SK-N-SH treated with all-trans-retinoic acid at 6 μM for 48 hours (cell line): ENCODE results near the gene ATXN7.
A peak's percentile ranks its signal among the peaks of the same experiment; 100 is the strongest.

Source experiments
- ATAC-seq: fragments of 200-7000 bp; cut with Tn5 transposase; 3 replicates; pipeline ENCODE4 v1.9.1; 2020; ENCODE audit warnings: mild to moderate bottlenecking, moderate library complexity
- ARNTL ChIP-seq: fragments of 450-650 bp; formaldehyde crosslinking; IDR thresholded peaks from 2 replicates; pipeline ENCODE4 v1.5.0; 2020; ENCODE audit warnings: low read depth, mild to moderate bottlenecking, moderate library complexity, borderline replicate concordance
- BACH2 ChIP-seq: fragments of 250-450 bp; sonication (Bioruptor Pico); IDR thresholded peaks from 2 replicates; pipeline ENCODE4 v1.9.0; 2021; ENCODE audit warnings: mild to moderate bottlenecking, borderline replicate concordance
- CREB5 ChIP-seq: fragments of 250-450 bp; sonication (Bioruptor Pico); IDR thresholded peaks from 2 replicates; pipeline ENCODE4 v1.5.1; 2020; ENCODE audit warnings: low read depth, mild to moderate bottlenecking, moderate library complexity
- CSDC2 ChIP-seq: fragments of 250-450 bp; sonication (Bioruptor Pico); IDR thresholded peaks from 2 replicates; pipeline ENCODE4 v1.5.0; 2020; ENCODE audit warnings: mild to moderate bottlenecking, moderate library complexity
- CSRNP3 ChIP-seq: fragments of 250-450 bp; sonication (Bioruptor Pico); IDR thresholded peaks from 2 replicates; pipeline ENCODE4 v1.5.1; 2021; ENCODE audit warnings: mild to moderate bottlenecking, moderate library complexity
- GLIS3 ChIP-seq: fragments of 250-450 bp; sonication (Bioruptor Pico); IDR thresholded peaks from 2 replicates; pipeline ENCODE4 v1.5.0; 2020; ENCODE audit warnings: mild to moderate bottlenecking, moderate library complexity
- ISL1 ChIP-seq: fragments of 250-450 bp; sonication (Bioruptor Pico); IDR thresholded peaks from 2 replicates; pipeline ENCODE4 v2.1.2; 2022; ENCODE audit warnings: mild to moderate bottlenecking, moderate library complexity
- OSR1 ChIP-seq: fragments of 250-450 bp; sonication (Bioruptor Pico); IDR thresholded peaks from 2 replicates; pipeline ENCODE4 v1.8.0; 2022; ENCODE audit warnings: moderate library complexity, mild to moderate bottlenecking, inconsistent platforms
- PATZ1 ChIP-seq: fragments of 250-450 bp; sonication (Bioruptor Pico); IDR thresholded peaks from 2 replicates; pipeline ENCODE4 v1.8.0; 2020; ENCODE audit warnings: mild to moderate bottlenecking, moderate library complexity, borderline replicate concordance
- POU6F1 ChIP-seq: fragments of 250-450 bp; sonication (Bioruptor Pico); IDR thresholded peaks from 2 replicates; pipeline ENCODE4 v1.8.0; 2021; ENCODE audit warnings: low read depth, mild to moderate bottlenecking, moderate library complexity, borderline replicate concordance
- PPARA ChIP-seq: fragments of 250-450 bp; sonication (Bioruptor Pico); IDR thresholded peaks from 2 replicates; pipeline ENCODE4 v1.5.0; 2020; ENCODE audit warnings: mild to moderate bottlenecking, borderline replicate concordance
- RARB ChIP-seq: fragments of 250-450 bp; sonication (Bioruptor Pico); IDR thresholded peaks from 2 replicates; pipeline ENCODE4 v1.8.0; 2021; ENCODE audit warnings: mild to moderate bottlenecking, moderate library complexity
- SNAI2 ChIP-seq: fragments of 250-450 bp; sonication (Bioruptor Pico); IDR thresholded peaks from 2 replicates; pipeline ENCODE4 v1.5.0; 2020; ENCODE audit warnings: mild to moderate bottlenecking, moderate library complexity
- TCF4 ChIP-seq: fragments of 250-450 bp; sonication (Bioruptor Pico); IDR thresholded peaks from 2 replicates; pipeline ENCODE4 v1.8.0; 2021; ENCODE audit warnings: mild to moderate bottlenecking, moderate library complexity, borderline replicate concordance
- TOX ChIP-seq: fragments of 250-450 bp; sonication (Bioruptor Pico); IDR thresholded peaks from 2 replicates; pipeline ENCODE4 v1.8.0; 2021; ENCODE audit warnings: mild to moderate bottlenecking, moderate library complexity, borderline replicate concordance
- TSHZ2 ChIP-seq: fragments of 250-450 bp; sonication (Bioruptor Pico); IDR thresholded peaks from 2 replicates; pipeline ENCODE4 v1.5.0; 2020; ENCODE audit warnings: mild to moderate bottlenecking, moderate library complexity
- ZC3H10 ChIP-seq: fragments of 250-450 bp; sonication (Bioruptor Pico); IDR thresholded peaks from 2 replicates; pipeline ENCODE4 v1.5.1; 2021; ENCODE audit warnings: mild to moderate bottlenecking, moderate library complexity
- ZFP3 ChIP-seq: fragments of 250-450 bp; sonication (Bioruptor Pico); IDR thresholded peaks from 2 replicates; pipeline ENCODE4 v1.5.0; 2020; ENCODE audit warnings: mild to moderate bottlenecking, moderate library complexity
- ZFP30 ChIP-seq: fragments of 450-650 bp; formaldehyde crosslinking; IDR thresholded peaks from 2 replicates; pipeline ENCODE4 v1.5.0; 2022; ENCODE audit warnings: mild to moderate bottlenecking, moderate library complexity
- ZNF565 ChIP-seq: fragments of 450-650 bp; formaldehyde crosslinking; conservative IDR thresholded peaks from 2 replicates; pipeline ENCODE4 v1.5.0; 2020; ENCODE audit warnings: low read depth, mild to moderate bottlenecking, moderate library complexity
- ZNF70 ChIP-seq: fragments of 450-650 bp; formaldehyde crosslinking; IDR thresholded peaks from 2 replicates; pipeline ENCODE4 v1.5.0; 2020; ENCODE audit warnings: mild to moderate bottlenecking, moderate library complexity
- ZNF8 ChIP-seq: fragments of 450-650 bp; formaldehyde crosslinking; IDR thresholded peaks from 2 replicates; pipeline ENCODE4 v1.5.0; 2020; ENCODE audit warnings: mild to moderate bottlenecking, moderate library complexity

The ATXN7 gene

GRCh38 chr3:63824309-63824708 lies 39.4 kb upstream of the ATXN7 start:
- TF ChIP-seq PPARA (CRISPR knock-in tag) (no peak), ZNF8 (CRISPR knock-in tag) (no peak), ISL1 (CRISPR knock-in tag) (no peak), BACH2 (CRISPR knock-in tag) (no peak), POU6F1 (CRISPR knock-in tag) (no peak), RARB (no peak), ZNF70 (CRISPR knock-in tag) (no peak), GLIS3 (no peak), OSR1 (CRISPR knock-in tag) (no peak), ZFP3 (no peak), CREB5 (CRISPR knock-in tag) (no peak), SNAI2 (no peak), PATZ1 (CRISPR knock-in tag) (no peak), ZFP30 (no peak), TCF4 (CRISPR knock-in tag) (no peak), ZNF565 (CRISPR knock-in tag) (no peak), ZC3H10 (CRISPR knock-in tag) (no peak)
- ATAC-seq = peak; percentile 40; the same call in 2 of the 3 replicates

GRCh38 chr3:63830526-63830925 lies 33.1 kb upstream of the ATXN7 start:
- TF ChIP-seq ZFP3 (no peak), BACH2 (CRISPR knock-in tag) (no peak), ZFP30 (no peak), OSR1 (CRISPR knock-in tag) (no peak), TOX (CRISPR knock-in tag) (no peak), ISL1 (CRISPR knock-in tag) (no peak), PPARA (CRISPR knock-in tag) (no peak)
- ATAC-seq = no peak

- ATAC-seq = no peak
- TF ChIP-seq OSR1 (CRISPR knock-in tag) (no peak), POU6F1 (CRISPR knock-in tag) (no peak), PATZ1 (CRISPR knock-in tag) (no peak), CSDC2 (CRISPR knock-in tag) (no peak), ISL1 (CRISPR knock-in tag) (no peak), SNAI2 (no peak), CSRNP3 (CRISPR knock-in tag) (no peak), ZNF565 (CRISPR knock-in tag) (no peak), RARB (no peak), ARNTL (CRISPR knock-in tag) (no peak), ZFP30 (no peak), TSHZ2 (no peak), TOX (CRISPR knock-in tag) (no peak), TCF4 (CRISPR knock-in tag) (no peak), BACH2 (CRISPR knock-in tag) (no peak)
These were observed 31.3 kb upstream of the ATXN7 start for GRCh38 chr3:63832395-63832794.
